GM12878 (cell line): ENCODE measurements around the gene AMY1B.
"Not testable (repeated sequence)": the region's sequence is repeated elsewhere in the genome, so short reads cannot be mapped to it uniquely, and the experiment has no call there.

Experiments used
- EGR1 ChIP-seq, 2 experiments: IDR thresholded peaks; 1 replicate in 1 of 2; 2 replicates in 1 of 2; pipeline ENCODE4 v1.6.1; 2011 to 2012; ENCODE audit warnings: low read depth in 2 of 2, low read length in 2 of 2, borderline replicate concordance in 1 of 2, mild to moderate bottlenecking in 1 of 2, moderate library complexity in 1 of 2
- EZH2 ChIP-seq: IDR thresholded peaks from 2 replicates; pipeline ENCODE4 v1.6.1; 2012; ENCODE audit warnings: low read depth, mild to moderate bottlenecking, control low read depth, inconsistent platforms, low read length, borderline replicate concordance; ENCODE audit not compliant: control insufficient read depth
- HCFC1 ChIP-seq: fragments of 150-350 bp; IDR thresholded peaks from 2 replicates; pipeline ENCODE4 v1.6.1; 2014; ENCODE audit warnings: low read length
- POLR2AphosphoS5 ChIP-seq: IDR thresholded peaks from 2 replicates; pipeline ENCODE4 v1.6.1; 2011; ENCODE audit warnings: mild to moderate bottlenecking, low read length, inconsistent platforms
- RAD21 ChIP-seq: IDR thresholded peaks from 2 replicates; pipeline ENCODE4 v1.6.1; 2011; ENCODE audit warnings: mild to moderate bottlenecking, low read depth, low read length, moderate library complexity; ENCODE audit not compliant: insufficient read depth
- TF ChIP-seq, protein P1 (sequence below): IDR thresholded peaks from 2 replicates; pipeline ENCODE4 v1.6.1; 2012; ENCODE audit warnings: mild to moderate bottlenecking, low read depth, low read length
- TF ChIP-seq, protein P2 (sequence below): IDR thresholded peaks from 2 replicates; pipeline ENCODE4 v1.6.1; 2012; ENCODE audit warnings: low read depth, low read length, improper control_type of control experiment
- TF ChIP-seq, protein P3 (sequence below), 3 experiments: IDR thresholded peaks in 2 of 3; conservative IDR thresholded peaks in 1 of 3; 2 replicates each; pipeline ENCODE4 v1.5.1; 2011; ENCODE audit warnings: low read depth in 3 of 3, low read length in 3 of 3, mild to moderate bottlenecking in 3 of 3, control low read depth in 2 of 3, moderate library complexity in 2 of 3, inconsistent platforms in 1 of 3, mixed read lengths in 1 of 3; ENCODE audit not compliant: control insufficient read depth in 2 of 3, insufficient read depth in 1 of 3; ENCODE audit errors: extremely low read depth in 1 of 3

GRCh38 chr1:103643908-103644307 is 52.1 kb downstream of the AMY1B start:
- TF ChIP-seq RAD21; HCFC1; EGR1 (IDR thresholded peaks at IDR 0.05; ENCODE audit: borderline replicate concordance in 1 of 2, low read depth in 2 of 2, low read length in 2 of 2); EZH2; POLR2AphosphoS5: not testable (repeated sequence)
- TF ChIP-seq, protein P1, sequence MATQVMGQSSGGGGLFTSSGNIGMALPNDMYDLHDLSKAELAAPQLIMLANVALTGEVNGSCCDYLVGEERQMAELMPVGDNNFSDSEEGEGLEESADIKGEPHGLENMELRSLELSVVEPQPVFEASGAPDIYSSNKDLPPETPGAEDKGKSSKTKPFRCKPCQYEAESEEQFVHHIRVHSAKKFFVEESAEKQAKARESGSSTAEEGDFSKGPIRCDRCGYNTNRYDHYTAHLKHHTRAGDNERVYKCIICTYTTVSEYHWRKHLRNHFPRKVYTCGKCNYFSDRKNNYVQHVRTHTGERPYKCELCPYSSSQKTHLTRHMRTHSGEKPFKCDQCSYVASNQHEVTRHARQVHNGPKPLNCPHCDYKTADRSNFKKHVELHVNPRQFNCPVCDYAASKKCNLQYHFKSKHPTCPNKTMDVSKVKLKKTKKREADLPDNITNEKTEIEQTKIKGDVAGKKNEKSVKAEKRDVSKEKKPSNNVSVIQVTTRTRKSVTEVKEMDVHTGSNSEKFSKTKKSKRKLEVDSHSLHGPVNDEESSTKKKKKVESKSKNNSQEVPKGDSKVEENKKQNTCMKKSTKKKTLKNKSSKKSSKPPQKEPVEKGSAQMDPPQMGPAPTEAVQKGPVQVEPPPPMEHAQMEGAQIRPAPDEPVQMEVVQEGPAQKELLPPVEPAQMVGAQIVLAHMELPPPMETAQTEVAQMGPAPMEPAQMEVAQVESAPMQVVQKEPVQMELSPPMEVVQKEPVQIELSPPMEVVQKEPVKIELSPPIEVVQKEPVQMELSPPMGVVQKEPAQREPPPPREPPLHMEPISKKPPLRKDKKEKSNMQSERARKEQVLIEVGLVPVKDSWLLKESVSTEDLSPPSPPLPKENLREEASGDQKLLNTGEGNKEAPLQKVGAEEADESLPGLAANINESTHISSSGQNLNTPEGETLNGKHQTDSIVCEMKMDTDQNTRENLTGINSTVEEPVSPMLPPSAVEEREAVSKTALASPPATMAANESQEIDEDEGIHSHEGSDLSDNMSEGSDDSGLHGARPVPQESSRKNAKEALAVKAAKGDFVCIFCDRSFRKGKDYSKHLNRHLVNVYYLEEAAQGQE = not testable (repeated sequence)
- TF ChIP-seq, protein P2, sequence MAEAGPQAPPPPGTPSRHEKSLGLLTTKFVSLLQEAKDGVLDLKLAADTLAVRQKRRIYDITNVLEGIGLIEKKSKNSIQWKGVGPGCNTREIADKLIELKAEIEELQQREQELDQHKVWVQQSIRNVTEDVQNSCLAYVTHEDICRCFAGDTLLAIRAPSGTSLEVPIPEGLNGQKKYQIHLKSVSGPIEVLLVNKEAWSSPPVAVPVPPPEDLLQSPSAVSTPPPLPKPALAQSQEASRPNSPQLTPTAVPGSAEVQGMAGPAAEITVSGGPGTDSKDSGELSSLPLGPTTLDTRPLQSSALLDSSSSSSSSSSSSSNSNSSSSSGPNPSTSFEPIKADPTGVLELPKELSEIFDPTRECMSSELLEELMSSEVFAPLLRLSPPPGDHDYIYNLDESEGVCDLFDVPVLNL = not testable (repeated sequence)
- TF ChIP-seq, protein P3, sequence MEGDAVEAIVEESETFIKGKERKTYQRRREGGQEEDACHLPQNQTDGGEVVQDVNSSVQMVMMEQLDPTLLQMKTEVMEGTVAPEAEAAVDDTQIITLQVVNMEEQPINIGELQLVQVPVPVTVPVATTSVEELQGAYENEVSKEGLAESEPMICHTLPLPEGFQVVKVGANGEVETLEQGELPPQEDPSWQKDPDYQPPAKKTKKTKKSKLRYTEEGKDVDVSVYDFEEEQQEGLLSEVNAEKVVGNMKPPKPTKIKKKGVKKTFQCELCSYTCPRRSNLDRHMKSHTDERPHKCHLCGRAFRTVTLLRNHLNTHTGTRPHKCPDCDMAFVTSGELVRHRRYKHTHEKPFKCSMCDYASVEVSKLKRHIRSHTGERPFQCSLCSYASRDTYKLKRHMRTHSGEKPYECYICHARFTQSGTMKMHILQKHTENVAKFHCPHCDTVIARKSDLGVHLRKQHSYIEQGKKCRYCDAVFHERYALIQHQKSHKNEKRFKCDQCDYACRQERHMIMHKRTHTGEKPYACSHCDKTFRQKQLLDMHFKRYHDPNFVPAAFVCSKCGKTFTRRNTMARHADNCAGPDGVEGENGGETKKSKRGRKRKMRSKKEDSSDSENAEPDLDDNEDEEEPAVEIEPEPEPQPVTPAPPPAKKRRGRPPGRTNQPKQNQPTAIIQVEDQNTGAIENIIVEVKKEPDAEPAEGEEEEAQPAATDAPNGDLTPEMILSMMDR (IDR thresholded peaks at IDR 0.05 in 2 of 3, conservative IDR thresholded peaks at IDR 0.05 in 1 of 3; ENCODE audit: control insufficient read depth in 2 of 3, extremely low read depth in 1 of 3, insufficient read depth in 1 of 3, low read depth in 3 of 3, low read length in 3 of 3) = not testable (repeated sequence)
